Gastrocnemius medialis (tissue), 4 donors: Measurements from ENCODE around the gene TPSD1.

ENCODE experiments used
- CTCF ChIP-seq, 5 experiments: fragments of 450-650 bp in 3 of 5; fragments of 200-600 bp in 2 of 5; sonication (generic) in 2 of 5; IDR thresholded peaks in 4 of 5; conservative IDR thresholded peaks in 1 of 5; 1 replicate in 4 of 5; 2 replicates in 1 of 5; pipeline ENCODE4 v1.5.1; 2016 to 2019; ENCODE audit warnings: antibody characterized with exemption in 5 of 5, mild to moderate bottlenecking in 3 of 5, moderate library complexity in 3 of 5
- POLR2A ChIP-seq, 2 donors: fragments of 450-650 bp; IDR thresholded peaks; one replicate each; pipeline ENCODE4 v1.6.1; 2017; ENCODE audit warnings: antibody characterized with exemption in 2 of 2, mild to moderate bottlenecking in 2 of 2, moderate library complexity in 2 of 2

GRCh38 chr16:1301562-1301961, 45.7 kb downstream of the TPSD1 start:
- TF ChIP-seq CTCF (IDR thresholded peaks at IDR 0.05 in 4 of 5, conservative IDR thresholded peaks at IDR 0.05 in 1 of 5) (no peak), POLR2A (IDR thresholded peaks at IDR 0.05) (no peak)
